ENCODE data around the gene SMARCAL1. TPM values are rescaled to one million over a fixed set of nuclear protein-coding genes. Genes with fewer than 3 reads are reported as not detected.

The SMARCAL1 gene
- total RNA-seq, 2 experiments from 2014 or later: 6.3 TPM

GRCh38 chr2:216467845-216468244 lies 55.6 kb downstream of the SMARCAL1 start:
- intact Hi-C loops (cut with DNase I, micrococcal nuclease): no loop called here
- Histone ChIP-seq H3K27me3 (ENCODE audit: control insufficient read depth in 1 of 2, insufficient read depth in 2 of 2, low read length in 2 of 2) (no peaks in the 10 kb centered on the region), H3K4me3 (ENCODE audit: low read length) (no peak overlapping the region), H3K36me3 (ENCODE audit: insufficient read depth, low read length) (peaks cover 21% of the 10 kb centered on the region), H3K9me3 (ENCODE audit: control insufficient read depth in 1 of 2, insufficient read depth in 1 of 2, low read length in 2 of 2) (no peaks in the 10 kb centered on the region), H3K4me1 (ENCODE audit: insufficient read depth, low read length) (no peaks in the 10 kb centered on the region), H3K27ac (ENCODE audit: low read depth in 1 of 2, low read length in 2 of 2) (no peak overlapping the region)
- Mint-ChIP-seq H3K27ac (no peak overlapping the region), H3K4me1 (ENCODE audit: low read depth) (no peaks in the 10 kb centered on the region), H3K9me3 (no peaks in the 10 kb centered on the region), H3K27me3 (no peaks in the 10 kb centered on the region), H3K4me3 (no peak overlapping the region), H3K36me3 (ENCODE audit: low read depth) (peaks cover 68% of the 10 kb centered on the region)
- ChIA-PET POLR2A (no interaction called here), CTCF (no interaction called here)
- DNase-seq: no peak
- TF ChIP-seq CTCF (IDR thresholded peaks at IDR 0.05): no peak
- ATAC-seq (ENCODE audit: poor library complexity): no peak

GRCh38 chr2:216469661-216470060 lies 57.4 kb downstream of the SMARCAL1 start:
- H3K27ac ChIP-seq (ENCODE audit: low read depth in 1 of 2, low read length in 2 of 2): no peak overlapping the region
- H3K36me3 Mint-ChIP-seq (ENCODE audit: low read depth): peaks cover 54% of the 10 kb centered on the region
- no peak for TF ChIP-seq CTCF (IDR thresholded peaks at IDR 0.05)
- H3K27ac Mint-ChIP-seq: no peak overlapping the region
- intact Hi-C loops (cut with DNase I, micrococcal nuclease): no loop called here
- no peaks in the 10 kb centered on the region for H3K9me3 Mint-ChIP-seq
- peaks cover under 1% of the 10 kb centered on the region for H3K4me1 Mint-ChIP-seq (ENCODE audit: low read depth)
- ChIA-PET CTCF (no interaction called here), POLR2A (no interaction called here)
- H3K27me3 Mint-ChIP-seq: no peaks in the 10 kb centered on the region
- peaks cover 15% of the 10 kb centered on the region for H3K36me3 ChIP-seq (ENCODE audit: insufficient read depth, low read length)
- H3K9me3 ChIP-seq (ENCODE audit: control insufficient read depth in 1 of 2, insufficient read depth in 1 of 2, low read length in 2 of 2): no peaks in the 10 kb centered on the region
- no peaks in the 10 kb centered on the region for H3K4me1 ChIP-seq (ENCODE audit: insufficient read depth, low read length)
- no peak overlapping the region for H3K4me3 ChIP-seq (ENCODE audit: low read length)
- DNase-seq (no peak), ATAC-seq (ENCODE audit: poor library complexity) (no peak)
- no peak overlapping the region for H3K4me3 Mint-ChIP-seq
- no peaks in the 10 kb centered on the region for H3K27me3 ChIP-seq (ENCODE audit: control insufficient read depth in 1 of 2, insufficient read depth in 2 of 2, low read length in 2 of 2)

- H3K4me3 ChIP-seq (ENCODE audit: low read length): no peak overlapping the region
- H3K36me3 ChIP-seq (ENCODE audit: insufficient read depth, low read length): peaks cover 18% of the 10 kb centered on the region
- no peak for ATAC-seq (ENCODE audit: poor library complexity)
- H3K27me3 Mint-ChIP-seq: no peaks in the 10 kb centered on the region
- no peak overlapping the region for H3K27ac Mint-ChIP-seq
- no peaks in the 10 kb centered on the region for H3K9me3 ChIP-seq (ENCODE audit: control insufficient read depth in 1 of 2, insufficient read depth in 1 of 2, low read length in 2 of 2)
- H3K4me3 Mint-ChIP-seq: no peak overlapping the region
- peaks cover 12% of the 10 kb centered on the region for H3K4me1 Mint-ChIP-seq (ENCODE audit: low read depth)
- H3K9me3 Mint-ChIP-seq: no peaks in the 10 kb centered on the region
- no peak overlapping the region for H3K27ac ChIP-seq (ENCODE audit: low read depth in 1 of 2, low read length in 2 of 2)
- intact Hi-C loops (cut with DNase I, micrococcal nuclease): no loop called here
- no peak for DNase-seq
- TF ChIP-seq CTCF (IDR thresholded peaks at IDR 0.05): no peak
- peaks cover 49% of the 10 kb centered on the region for H3K36me3 Mint-ChIP-seq (ENCODE audit: low read depth)
- H3K27me3 ChIP-seq (ENCODE audit: control insufficient read depth in 1 of 2, insufficient read depth in 2 of 2, low read length in 2 of 2): no peaks in the 10 kb centered on the region
- ChIA-PET POLR2A (no interaction called here), CTCF (no interaction called here)
- H3K4me1 ChIP-seq (ENCODE audit: insufficient read depth, low read length): peaks cover 10% of the 10 kb centered on the region
Measured at GRCh38 chr2:216473187-216473586, 60.9 kb downstream of the SMARCAL1 start.
